Cerebellar cortex (tissue), 1 donor: ENCODE results near the gene WDR7.

Experiments
- DNase-seq: peaks from one replicate; pipeline ENCODE4 v3.0.0-alpha.2; 2015; ENCODE audit warnings: low spot score

Gene WDR7

GRCh38 chr18:56890632-56891031 is 239.5 kb downstream of the WDR7 start:
- no peak for DNase-seq

DNA sequence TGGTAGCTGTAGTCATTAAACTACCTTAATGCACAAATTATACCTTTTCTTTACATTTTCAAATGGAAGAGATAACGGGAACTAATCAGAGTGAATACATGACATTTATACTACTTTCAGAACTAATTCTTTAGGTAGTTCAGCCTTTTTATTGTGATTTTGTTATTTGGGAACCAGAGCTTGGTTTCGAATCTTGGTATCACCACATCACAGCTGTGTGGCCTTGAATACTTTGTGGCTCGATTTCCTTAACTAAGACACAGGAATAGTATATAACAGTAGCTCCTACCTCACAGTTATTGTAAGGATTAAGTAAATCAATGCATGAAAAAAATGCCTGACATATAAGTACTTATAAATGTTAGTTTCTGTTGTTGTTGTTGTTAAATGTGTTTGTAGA is 240.0 kb downstream of the WDR7 start:
- DNase-seq = no peak

DNA sequence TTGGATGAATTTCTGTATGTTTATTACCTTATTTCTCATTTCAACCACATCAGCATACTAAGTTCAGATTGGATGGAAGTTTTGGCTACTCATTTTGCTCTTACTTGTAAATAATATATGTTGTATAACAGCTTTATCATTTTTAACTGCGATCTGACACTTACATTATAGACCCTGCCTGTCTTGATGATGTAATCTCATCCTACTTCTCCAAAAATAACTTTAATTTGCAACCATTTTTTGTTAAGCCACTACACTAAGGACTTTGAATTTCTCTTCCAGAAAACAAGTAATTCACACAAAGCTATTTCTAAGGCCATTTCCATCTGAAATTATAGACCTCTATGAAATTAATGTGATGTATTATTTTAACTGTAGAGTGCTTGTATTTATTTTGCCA is 240.7 kb downstream of the WDR7 start:
- DNase-seq = no peak

GRCh38 chr18:56897122-56897521 is 246.0 kb downstream of the WDR7 start:
- DNase-seq = no peak

- no peak for DNase-seq
These were observed 248.5 kb downstream of the WDR7 start for GRCh38 chr18:56899660-56900059.

- peak; percentile 9 for DNase-seq
These were observed 249.3 kb downstream of the WDR7 start for GRCh38 chr18:56900195-56901094.

GRCh38 chr18:56901919-56902318 is 250.8 kb downstream of the WDR7 start:
- no peak for DNase-seq

DNA sequence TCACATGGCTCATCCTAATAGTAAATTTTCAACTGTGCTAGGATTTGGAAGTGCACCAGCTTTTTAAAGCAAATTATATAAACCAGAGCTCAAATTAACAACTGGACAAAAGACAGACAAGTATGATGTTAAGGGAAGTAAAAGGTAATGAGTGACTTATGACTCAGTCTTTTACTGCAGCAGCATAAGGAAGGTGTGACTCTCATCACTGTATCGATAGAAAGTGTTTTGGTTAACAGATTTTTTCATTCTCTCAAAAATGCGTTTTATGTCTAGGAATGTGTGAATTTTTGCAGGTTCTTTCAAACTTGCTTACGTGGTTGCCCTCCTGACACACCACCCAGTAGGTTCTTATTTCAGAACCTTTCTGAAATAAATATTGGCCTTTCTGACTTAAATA is 251.5 kb downstream of the WDR7 start:
- DNase-seq = no peak

- no peak for DNase-seq
These were observed 252.5 kb downstream of the WDR7 start for GRCh38 chr18:56903686-56904085.

GRCh38 chr18:56907771-56908170 is 256.6 kb downstream of the WDR7 start:
- no peak for DNase-seq

DNA sequence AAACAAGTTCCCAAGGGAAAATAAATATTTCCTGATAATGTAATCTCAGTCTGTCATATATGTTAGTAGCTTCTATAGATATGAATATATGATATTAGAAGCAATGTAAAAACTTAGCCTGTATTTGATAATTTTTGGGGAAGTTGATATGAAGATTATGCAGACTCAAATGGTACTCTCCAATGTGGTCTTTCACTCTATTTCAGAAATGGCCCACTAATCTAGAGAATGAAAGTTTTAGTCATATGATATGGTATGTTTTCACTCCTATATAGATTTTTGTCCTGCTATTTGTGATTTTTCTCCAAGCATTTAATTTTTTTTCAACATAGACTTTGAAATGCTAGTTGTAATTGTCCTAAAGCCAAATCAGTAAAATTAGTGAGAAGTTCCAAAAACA is 259.1 kb downstream of the WDR7 start:
- no peak for DNase-seq

DNA sequence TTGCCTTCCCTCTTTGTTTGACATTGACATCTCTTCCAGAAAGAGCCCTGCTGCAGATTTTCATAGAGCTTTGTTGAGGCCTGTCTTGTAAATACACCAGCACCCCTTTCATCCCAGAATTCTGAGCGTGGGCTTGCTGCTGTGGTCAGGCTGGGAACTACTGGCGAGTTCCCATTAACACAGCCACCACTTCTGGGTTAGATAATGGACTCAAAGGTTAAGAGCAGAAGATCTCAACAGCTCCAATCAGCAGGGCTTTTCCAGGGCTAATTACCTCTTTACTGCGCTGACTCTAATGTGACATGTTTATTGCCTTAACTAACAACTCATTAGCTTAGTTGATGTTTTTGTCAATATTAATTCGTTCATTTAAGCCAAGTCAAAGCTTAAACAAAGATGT is 259.8 kb downstream of the WDR7 start:
- DNase-seq = no peak

- DNase-seq = no peak
These were observed 262.8 kb downstream of the WDR7 start for GRCh38 chr18:56913941-56914340.

- no peak for DNase-seq
These were observed 268.0 kb downstream of the WDR7 start for GRCh38 chr18:56919190-56919589.

- no peak for DNase-seq
These were observed 270.8 kb downstream of the WDR7 start for GRCh38 chr18:56921896-56922480.

DNA sequence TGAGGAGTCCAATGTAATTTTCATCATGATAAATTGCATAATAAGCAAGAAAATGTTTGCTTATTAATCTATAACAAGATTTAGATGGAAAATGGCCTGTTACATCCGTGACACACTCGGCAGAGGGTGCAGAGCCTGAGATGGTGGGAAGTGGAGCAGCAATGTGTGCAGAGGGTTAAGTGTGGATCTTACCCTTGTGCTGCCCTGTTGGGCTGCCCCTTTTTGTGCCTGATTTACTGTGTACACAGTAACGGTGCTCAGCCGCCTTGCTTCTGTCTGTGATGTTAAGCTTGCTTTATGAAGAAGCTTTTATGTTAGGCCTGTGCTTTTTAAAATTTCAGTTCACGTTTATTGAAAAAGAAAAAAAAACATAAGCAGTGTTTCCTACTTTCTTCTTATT is 275.6 kb downstream of the WDR7 start:
- no peak for DNase-seq

DNA sequence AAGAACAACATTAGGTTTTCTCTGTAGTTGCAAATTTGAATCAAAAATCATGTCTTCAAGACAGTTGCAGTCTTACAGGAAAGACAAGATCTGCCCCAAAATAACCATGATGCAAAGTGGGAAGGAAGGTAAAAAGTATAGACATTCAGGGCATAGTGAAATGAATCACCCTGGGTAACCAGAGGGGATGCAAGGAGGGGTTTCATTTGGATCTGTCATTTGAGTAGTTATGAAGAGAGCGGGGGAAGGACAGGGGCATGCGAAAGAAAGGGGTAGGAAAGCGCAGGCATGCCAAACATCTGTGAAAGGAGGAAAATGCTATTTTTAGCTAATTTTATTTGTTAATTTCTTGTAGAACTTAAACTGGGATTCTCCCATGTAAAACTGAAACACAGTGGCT is 276.6 kb downstream of the WDR7 start:
- no peak for DNase-seq

DNA sequence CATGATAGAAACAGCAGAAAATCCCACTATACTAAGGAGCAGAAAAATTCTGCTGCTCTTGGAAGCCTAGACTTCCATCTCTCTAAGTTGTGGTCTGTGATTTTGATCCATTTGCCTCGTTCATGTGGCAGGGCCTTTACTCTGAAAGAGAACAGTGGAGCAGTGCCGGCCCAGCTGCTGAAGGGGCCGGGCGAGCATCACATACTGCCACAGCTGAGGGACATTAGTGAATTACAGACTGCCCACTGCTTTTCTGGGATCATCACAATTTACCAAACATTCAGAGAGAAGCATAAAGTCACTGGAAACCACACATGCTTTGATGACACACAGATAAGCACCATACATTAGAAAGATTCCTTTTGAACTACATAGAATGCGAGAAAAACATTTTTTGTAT is 278.7 kb downstream of the WDR7 start:
- DNase-seq = no peak

GRCh38 chr18:56933472-56933871 is 282.3 kb downstream of the WDR7 start:
- DNase-seq = no peak

GRCh38 chr18:56934131-56934530 is 283.0 kb downstream of the WDR7 start:
- no peak for DNase-seq

DNA sequence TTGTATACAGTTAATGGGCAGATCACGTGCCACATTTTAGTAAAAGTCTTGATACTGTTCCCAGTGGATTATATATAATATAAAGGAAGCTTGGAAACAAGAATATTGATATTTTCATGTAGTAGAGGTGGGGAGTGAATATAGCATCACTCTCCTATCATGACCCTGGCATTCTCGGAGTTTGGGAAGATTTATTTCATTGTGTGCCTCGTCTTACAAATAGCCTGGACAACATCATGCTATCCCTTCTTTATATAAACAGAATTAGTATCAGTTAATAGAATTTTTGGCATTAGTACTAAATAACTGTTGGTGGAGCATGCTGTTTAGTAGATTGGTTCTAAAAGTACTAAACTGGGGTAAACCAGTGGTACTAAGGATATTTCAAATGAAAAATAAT is 283.7 kb downstream of the WDR7 start:
- no peak for DNase-seq

DNA sequence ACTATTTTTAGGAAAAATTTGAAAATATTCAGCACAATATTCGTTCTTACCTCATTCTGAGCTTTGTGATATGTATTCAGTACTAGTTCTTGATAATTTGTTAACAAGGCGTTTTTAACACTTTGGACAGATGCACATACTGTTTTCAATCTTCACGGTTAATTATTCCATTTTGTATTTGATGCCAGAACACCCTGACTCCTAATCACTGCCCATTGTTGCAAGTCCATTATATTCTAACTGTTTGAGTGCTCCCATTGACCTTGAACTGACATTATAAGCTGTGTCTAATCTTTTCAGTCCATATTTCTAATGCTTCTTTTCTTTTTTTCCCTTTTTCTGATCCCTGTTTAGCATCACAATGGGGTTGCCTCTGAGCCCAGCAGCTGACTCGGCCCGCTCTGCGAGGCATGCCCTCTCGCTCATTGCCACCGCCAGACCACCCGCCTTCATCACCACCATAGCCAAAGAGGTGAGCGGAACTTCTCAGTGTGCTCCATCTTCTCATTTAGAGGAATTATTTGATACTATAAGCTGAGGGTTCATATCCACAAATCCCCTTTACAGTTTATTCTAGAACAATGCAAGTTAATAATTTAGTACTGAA is 284.4 kb downstream of the WDR7 start:
- DNase-seq = no peak

DNA sequence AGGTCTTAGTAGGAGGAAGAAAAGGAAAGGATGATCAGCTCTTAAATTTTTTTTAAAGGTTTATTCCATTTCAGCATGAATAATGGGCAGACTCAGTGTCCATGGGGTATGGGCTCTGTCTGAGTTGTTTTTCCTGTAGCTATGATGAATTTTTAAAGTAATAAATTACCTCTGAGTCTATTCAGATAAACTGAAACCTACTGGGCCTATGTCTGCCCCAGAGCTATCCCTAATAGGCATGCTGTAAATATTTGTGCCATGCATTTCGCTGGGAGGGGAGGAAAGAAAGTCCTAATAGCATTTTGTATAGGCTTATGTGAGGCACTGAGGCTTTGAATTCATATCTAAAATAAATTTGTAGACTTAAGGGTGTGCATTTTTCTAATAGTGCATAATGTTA is 285.3 kb downstream of the WDR7 start:
- no peak for DNase-seq
